LNCaP clone FGC (cell line): ENCODE data around the gene GAREM2.

Source experiments
- DNase-seq: peaks from one replicate; pipeline ENCODE4 v3.0.0-alpha.2; 2011; ENCODE audit warnings: low read depth
- H3K4me3 ChIP-seq: 2 replicates; pipeline ENCODE4 v1.5.1; 2011; ENCODE audit warnings: mild to moderate bottlenecking, low read depth, low read length, control low read depth
- TF ChIP-seq, protein P1 (sequence below): IDR thresholded peaks from 2 replicates; pipeline ENCODE4 v1.5.1; 2012; ENCODE audit warnings: mild to moderate bottlenecking; ENCODE audit not compliant: control insufficient read depth, insufficient read depth; ENCODE audit errors: extremely low read depth

GAREM2 gene

GRCh38 chr2:26187114-26187513, 14.2 kb downstream of the GAREM2 start:
- no peak for DNase-seq
- no peak overlapping the region for H3K4me3 ChIP-seq
- TF ChIP-seq, protein P1, sequence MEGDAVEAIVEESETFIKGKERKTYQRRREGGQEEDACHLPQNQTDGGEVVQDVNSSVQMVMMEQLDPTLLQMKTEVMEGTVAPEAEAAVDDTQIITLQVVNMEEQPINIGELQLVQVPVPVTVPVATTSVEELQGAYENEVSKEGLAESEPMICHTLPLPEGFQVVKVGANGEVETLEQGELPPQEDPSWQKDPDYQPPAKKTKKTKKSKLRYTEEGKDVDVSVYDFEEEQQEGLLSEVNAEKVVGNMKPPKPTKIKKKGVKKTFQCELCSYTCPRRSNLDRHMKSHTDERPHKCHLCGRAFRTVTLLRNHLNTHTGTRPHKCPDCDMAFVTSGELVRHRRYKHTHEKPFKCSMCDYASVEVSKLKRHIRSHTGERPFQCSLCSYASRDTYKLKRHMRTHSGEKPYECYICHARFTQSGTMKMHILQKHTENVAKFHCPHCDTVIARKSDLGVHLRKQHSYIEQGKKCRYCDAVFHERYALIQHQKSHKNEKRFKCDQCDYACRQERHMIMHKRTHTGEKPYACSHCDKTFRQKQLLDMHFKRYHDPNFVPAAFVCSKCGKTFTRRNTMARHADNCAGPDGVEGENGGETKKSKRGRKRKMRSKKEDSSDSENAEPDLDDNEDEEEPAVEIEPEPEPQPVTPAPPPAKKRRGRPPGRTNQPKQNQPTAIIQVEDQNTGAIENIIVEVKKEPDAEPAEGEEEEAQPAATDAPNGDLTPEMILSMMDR: no peak

- no peak overlapping the region for H3K4me3 ChIP-seq
- DNase-seq: no peak
- TF ChIP-seq, protein P1: no peak
These were observed 14.7 kb downstream of the GAREM2 start for GRCh38 chr2:26187537-26188104.

GRCh38 chr2:26189123-26189522, 16.2 kb downstream of the GAREM2 start:
- H3K4me3 ChIP-seq: no peak overlapping the region
- TF ChIP-seq, protein P1: no peak
- no peak for DNase-seq

DNA sequence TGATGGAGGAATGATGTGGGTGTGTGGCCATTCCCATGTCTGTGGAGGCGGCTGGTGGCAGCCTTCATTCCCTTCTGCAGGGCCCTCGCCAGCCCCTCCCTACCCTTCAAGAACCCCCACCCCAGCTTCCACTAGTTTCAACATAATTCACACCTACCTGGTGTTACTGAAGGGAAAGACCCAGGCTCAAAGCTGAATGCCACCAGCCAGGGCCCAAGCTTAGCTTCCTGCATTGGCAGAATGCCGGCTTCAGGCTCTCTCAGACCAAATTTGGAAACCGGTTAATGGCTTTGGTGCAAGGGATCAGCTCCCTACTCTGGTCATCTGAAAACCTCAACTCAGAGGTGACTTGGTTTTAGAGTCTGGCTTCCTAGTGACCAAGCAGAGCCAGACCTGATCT, 16.9 kb downstream of the GAREM2 start:
- H3K4me3 ChIP-seq: no peak overlapping the region
- TF ChIP-seq, protein P1: no peak
- DNase-seq: no peak

GRCh38 chr2:26190369-26190768, 17.5 kb downstream of the GAREM2 start:
- TF ChIP-seq, protein P1: no peak
- H3K4me3 ChIP-seq: no peak overlapping the region
- no peak for DNase-seq

DNA sequence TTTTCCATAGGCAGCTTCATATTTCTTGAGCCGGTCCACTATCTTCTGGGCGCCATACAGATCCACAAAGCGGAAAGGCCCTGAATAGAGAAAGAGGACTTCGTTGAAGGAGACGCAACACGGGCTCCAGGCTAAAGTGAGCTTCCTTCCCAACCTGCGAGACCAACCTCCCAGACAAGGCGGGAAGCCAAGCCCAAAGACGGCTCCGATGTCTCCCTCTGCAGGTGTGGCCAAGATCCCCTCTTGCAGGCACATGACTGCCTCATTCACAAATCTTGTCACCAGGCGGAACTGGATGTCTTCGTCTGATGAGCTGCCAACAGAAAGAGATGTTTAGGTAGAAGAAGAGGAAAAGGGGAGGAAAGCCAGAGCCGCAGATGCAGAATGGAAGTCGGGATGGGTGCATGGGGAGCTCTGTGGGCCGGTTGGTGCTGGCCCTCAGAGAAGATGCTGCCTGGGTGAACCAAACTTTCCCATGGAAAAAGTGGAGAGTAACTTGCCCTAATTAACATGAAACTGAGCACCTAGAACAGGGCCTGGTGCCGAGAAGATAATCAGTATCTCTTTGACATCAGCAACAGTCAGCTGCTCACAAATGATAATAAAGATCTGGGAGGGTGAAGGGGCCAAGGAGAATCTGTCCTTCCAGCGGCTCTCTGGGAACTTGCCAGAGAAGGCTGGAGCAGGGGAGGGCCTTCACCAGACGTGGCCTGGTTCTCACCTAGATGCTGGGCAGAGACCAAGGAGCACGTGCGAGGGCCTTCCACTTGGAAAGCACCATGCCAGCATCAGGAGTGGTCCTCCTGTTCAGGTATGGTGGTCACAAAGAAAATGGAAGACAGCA, 18.6 kb downstream of the GAREM2 start:
- TF ChIP-seq, protein P1: no peak
- no peak for DNase-seq
- no peak overlapping the region for H3K4me3 ChIP-seq
